Lung microvascular endothelial cell (primary cell): ENCODE data around the gene PLCD4. TPM values are rescaled to one million over a fixed set of nuclear protein-coding genes. Genes with fewer than 3 reads are reported as not detected.
A peak's percentile ranks its signal among the peaks of the same experiment; 100 is the strongest.

ENCODE experiments used
- DNase-seq, 2 donors: peaks; one replicate each; pipeline versions ENCODE4 v3.0.0 to v3.0.0-alpha.2; 2010; ENCODE audit warnings: low read depth in 2 of 2
- total RNA-seq: library from RNA; depleted of rRNA; stranded (reverse); fragments of >200 nt; gene quantifications from 2 replicates; pipeline ENCODE4 v1.2.1, GENCODE V29; 2014

Gene PLCD4
- total RNA-seq: 0.40 and 1.7 TPM in 2 replicates

GRCh38 chr2:218607436-218608115 lies at the start of gene PLCD4:
TSS of gene PLCD4 (plus strand) at chr2:218607899. CDS start at chr2:218615740, 7,841 bp downstream.
- DNase-seq: peak; percentile 59 to 78

GRCh38 chr2:218557941-218558340 lies 49.8 kb upstream of the PLCD4 start:
- DNase-seq: peak; percentile 6 to 16

GRCh38 chr2:218558986-218559385 lies 48.7 kb upstream of the PLCD4 start:
- DNase-seq: no peak

DNA sequence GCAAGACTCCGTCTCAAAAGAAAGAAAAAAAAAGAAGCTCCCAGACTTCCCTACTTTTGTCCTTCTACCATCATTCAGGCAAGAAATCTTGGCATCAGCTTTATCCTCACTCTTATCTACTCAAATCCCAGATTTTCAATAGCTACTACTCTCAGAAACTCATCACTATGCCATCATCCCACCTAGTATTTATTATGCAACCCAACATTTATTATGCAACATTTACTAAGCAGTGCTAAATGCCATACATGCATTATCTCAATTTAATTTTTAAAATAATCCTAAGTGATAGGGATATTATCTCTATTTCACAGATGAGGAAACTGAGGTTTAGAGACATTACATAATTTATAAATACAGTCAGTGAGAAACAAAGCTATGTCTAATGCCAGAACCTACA lies 43.6 kb upstream of the PLCD4 start:
- DNase-seq: no peak

GRCh38 chr2:218566296-218566695 lies 41.4 kb upstream of the PLCD4 start:
- DNase-seq: no peak

DNA sequence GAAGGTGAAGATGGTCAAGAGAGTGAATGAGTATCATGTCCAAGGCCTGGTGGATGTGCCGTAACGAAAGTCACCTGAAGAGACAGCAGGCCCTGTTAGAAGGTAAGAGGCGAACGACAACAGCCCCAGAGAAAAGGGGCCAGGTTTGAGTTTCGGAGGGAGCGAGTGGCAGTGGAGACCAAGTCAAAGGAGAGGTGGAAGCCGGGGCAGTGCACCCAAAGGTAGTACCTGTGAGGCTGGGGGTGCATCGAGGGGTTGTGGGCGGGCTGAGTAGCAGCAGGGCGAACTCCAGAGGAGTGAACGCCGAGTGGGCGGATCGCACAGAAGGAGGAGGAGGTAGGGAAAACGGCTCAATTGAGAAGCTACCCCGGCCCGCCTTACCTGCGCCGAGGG lies 39.9 kb upstream of the PLCD4 start:
- peak in 1 of 2 donors; percentile 16 for DNase-seq

DNA sequence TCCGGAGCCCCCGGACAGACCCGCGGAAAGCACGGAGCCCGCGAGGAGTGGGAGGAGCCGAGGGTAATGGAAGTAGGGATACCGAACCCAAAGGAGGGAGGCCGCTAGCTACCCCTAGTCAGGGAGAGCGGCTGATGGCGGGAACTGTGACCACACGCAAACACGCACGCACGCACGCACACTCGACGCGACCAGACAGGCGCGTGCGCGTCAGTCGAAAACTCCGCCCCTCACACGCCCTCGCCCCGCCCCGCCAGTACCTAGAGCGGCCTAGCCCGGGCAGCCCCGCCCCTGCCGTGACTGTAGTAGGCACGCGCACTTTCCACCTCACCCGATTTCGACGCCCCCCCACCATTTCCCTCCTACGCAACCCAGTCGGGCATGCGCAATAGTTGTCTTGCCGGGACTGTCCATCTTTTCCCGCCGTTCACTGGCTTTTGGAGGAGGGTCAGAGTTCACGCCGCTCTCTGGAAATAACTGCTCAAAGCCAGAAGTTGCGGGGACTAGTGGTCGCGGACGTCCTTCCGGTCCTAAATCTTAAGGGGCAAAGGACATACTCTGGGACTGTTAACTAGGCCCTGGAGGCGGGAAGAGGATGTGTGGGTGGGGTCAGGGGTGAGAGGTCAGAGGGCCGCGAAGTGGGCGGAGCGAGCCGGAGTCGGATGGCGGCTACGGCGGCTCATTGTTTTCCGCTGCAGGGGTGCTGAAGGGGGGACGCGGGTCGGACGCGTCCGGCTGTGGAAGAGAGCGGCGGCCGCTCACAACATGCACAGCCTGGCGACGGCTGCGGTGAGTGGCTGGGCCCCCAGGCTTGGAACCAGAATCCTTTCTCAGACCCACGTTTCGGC lies 39.3 kb upstream of the PLCD4 start, which contains the start of the genes CNOT9 and USP37:
Gene CNOT9 (plus strand): TSS at position 650 of the 848 bp plus-strand sequence. CDS start 116 bp downstream, at position 766.
Gene USP37 (minus strand): TSS at position 162 of the 848 bp plus-strand sequence. CDS start 9,698 bp downstream, outside the sequence.
- DNase-seq: peak; percentile 99

DNA sequence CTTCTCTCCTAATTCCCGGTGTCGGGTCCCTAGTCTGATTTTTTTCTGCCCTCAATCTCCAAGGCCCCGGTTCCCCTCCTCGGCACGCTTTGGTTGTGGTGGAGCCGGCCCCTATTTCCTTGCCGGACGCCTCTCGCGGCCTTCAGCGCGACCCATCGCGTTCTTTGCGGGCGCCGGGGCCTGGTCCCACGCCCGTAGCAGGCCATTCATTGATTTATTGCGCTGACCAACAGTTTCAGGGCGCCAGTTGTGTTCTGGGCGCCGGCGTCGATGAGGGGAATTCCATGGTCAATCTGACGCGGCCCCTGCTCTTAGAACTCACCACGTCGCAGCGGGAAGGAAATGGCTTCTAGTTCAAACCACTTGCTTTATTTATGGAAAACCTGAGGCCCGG lies 38.7 kb upstream of the PLCD4 start:
- peak; percentile 89 for DNase-seq

DNA sequence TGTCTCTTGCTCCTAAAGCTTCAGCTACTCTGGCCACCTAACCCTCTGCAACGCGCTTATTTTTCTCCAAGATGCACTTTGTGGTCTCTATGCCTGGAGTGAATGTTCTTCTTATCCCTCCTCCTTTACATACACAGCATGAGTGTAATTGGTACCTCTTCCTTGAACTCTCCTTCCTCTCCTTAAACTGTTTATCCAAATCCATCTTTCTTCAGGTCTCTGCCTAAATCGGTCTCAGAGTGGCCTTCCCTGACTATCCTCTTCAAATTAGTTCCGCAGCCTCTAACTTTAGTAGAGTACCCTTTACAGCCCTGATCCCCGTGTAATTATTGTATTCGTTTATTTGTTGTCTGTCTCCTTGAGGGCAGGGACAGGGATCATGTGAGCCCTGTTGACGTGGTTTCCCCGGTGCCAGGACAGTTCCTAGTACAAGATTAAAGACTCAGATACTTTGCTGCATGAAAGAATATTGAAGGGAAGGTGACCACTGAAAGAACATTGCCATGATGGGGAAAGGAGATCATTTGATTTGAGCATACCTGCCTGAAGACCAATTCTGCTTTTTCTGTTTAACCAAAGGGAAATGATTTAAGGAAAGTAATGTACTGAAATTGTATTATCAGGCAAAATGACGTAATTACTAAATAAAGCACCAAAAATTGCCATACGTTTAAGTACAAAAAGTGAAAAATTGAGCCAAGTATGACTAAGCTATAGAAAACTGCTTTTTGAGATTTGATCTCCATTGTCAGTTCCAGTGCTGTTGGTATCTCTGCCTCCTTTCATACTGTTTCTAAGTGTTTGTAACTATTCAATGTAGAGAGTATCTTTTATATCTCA lies 37.8 kb upstream of the PLCD4 start:
- DNase-seq: peak; percentile 78 to 86

GRCh38 chr2:218570850-218571249 lies 36.8 kb upstream of the PLCD4 start:
- peak; percentile 58 to 73 for DNase-seq

DNA sequence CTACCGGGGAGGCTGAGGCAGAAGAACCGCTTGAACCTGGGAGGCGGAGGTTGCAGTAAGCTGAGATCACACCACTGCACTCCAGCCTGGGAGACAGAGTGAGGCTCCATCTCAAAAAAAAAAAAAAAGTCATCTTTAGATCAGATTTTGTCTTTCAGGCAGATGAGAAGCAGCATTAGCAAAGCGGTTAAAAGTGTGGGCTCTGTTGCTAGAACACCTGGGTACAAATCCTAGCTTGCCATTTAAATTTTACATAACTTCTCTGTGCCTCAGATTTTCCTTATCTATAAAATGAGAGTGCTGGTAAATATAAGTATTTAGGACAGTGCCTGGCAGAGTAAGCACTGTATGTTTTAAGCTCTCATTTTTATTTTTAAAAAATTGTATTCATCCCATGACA lies 30.8 kb upstream of the PLCD4 start:
- DNase-seq: no peak

DNA sequence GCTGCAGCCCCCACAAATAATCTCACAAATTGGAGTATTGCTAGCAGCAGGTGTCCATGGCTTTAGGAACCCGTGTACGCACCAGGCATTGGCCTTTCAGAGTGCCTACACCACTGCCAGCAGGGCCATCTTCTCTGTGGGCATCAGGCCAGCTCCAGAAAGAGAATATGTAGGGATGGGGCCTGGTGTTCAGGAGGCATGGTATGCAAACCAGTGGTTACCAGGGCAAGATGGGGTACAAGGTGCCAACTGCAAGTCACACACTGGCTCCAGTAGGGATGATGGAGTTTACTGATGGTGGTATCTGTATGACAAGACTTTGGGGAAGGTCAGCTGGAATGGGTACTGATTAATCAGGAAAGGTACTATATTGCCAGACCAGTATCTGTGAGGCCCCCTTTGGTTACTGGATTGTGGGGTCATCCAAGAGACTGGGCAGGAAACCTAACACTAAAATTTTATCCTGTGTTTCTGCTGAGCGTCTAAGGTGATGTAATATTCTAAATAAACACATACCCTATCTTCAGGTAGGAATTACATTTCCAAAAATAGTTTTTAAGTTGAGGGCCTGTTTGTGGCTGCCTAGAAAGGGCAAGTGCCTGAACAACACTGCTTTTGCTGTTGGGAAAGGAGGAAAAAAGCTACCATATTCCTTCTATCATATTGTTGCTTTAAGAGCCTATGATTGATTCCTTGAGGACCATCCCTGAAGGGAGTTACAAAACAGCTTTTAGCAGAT lies 30.0 kb upstream of the PLCD4 start:
- no peak for DNase-seq

DNA sequence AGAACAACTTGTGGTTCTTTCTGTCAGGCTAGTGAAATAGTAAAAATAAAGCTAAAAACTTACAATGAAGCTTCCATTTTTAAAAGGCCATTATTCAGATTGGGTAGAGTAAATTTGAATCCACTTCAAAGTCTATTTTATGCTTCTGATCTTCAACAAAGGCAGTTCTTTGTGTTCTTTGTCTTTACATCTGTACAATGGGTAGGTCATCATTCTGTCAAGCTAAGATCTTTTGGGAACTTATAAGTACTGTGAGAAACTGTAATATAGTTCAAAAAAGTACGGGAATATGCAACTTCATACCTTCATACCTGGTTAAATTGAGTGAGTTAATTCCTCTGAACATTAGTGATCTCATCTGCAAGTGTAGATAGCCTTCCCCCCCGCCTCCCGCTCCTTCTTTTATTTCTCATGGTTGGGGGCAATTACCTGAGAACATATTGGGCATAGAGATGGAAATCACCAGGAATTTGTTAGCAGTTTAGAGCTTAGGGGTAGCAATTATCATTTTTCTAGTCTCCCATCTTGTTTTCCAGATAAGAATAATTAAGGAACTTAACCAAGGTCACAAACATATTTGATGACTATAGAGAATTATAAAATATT lies 29.3 kb upstream of the PLCD4 start:
- no peak for DNase-seq

DNA sequence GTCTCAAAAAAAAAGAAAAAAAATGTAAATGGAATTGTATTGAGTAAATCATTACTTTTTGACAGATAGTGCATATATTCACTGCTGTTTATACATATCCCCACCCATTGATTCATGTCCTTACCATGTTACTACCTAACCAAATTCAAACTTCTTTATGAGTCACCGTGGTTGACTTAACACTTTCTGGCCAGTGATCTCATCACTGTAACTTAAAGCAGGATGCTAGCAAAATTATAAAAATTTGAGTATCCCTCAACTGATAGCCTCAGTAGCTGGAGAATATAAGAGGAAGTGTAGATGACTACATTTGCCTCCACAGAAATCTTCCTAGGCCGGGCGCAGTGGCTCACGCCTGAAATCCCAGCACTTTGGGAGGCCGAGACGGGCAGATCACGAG lies 25.6 kb upstream of the PLCD4 start:
- peak in 1 of 2 donors; percentile 72 for DNase-seq

GRCh38 chr2:218583983-218584850 lies 23.5 kb upstream of the PLCD4 start:
- no peak for DNase-seq

DNA sequence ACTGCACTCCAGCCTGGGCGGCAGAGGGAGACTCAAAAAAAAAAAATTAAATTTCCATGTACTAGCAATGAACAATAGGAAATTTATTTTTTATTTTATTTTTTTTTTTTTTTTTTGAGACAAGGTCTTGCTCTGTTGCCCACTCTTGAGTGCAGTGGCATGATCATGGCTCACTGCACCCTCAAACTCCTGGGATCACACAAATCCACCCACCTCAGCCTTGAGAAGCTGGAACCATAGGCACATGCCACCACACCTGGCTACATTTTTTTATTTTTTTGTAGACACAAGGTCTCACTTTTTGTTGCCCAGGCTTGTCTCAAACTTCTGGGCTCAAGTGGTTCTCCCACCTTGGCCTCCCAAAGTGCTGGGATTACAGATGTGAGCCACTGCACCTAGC lies 22.2 kb upstream of the PLCD4 start:
- no peak for DNase-seq

- peak in 1 of 2 donors; percentile 32 for DNase-seq
Measured at GRCh38 chr2:218605432-218605831, 2.3 kb upstream of the PLCD4 start.

GRCh38 chr2:218615868-218616315 lies 8.2 kb downstream of the PLCD4 start:
- no peak for DNase-seq

- peak in 1 of 2 donors; percentile 17 for DNase-seq
Measured at GRCh38 chr2:218618102-218618860, 10.6 kb downstream of the PLCD4 start.
